NCI-H2107 (cell line): Measurements from ENCODE around the gene CCAR1.
"Not testable (repeated sequence)": the region's sequence is repeated elsewhere in the genome, so short reads cannot be mapped to it uniquely, and the experiment has no call there.

Source experiments
- DNase-seq: peaks from one replicate; lab custom pipeline; 2025; lab: John Stamatoyannopoulos, UW

The CCAR1 gene

DNA sequence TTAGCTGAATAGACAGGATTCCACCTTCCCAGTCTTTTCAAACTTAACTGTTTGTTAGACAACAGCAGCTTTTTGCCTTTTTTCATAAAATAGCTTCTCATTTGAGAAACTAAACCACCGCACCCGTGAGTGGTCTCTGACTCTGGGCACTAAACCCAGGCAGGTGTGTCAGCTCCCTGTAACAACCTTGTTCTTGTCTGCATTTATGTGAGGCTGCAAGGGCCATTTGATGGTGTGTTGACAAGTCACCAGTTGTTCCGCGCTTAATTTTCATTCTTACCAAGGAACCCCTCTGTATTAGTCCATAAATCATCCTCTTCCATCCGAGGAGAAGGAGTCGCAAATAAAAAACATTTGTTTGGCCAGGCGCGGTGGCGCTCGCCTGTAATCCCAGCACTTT lies 107.8 kb downstream of the CCAR1 start:
- DNase-seq = no peak

DNA sequence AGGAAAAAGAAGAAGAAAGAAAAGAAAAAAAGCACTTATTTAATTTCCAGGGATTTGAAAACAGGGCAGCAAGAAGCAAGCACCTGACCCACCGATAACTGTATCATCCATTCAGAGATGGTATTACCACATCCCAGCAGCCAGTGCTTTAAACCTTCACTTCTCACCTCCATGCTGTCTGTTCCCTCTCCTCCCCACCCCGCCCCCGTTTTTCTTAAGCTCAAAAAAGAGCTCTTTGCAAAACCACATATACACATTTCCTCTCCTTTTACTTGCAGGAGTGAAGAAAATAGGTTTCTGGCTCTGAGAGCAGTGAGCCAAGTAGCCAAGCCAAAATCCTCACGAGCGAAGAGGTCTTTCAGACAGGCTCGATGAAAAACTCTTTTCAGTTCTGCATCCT lies 108.5 kb downstream of the CCAR1 start:
- no peak for DNase-seq

DNA sequence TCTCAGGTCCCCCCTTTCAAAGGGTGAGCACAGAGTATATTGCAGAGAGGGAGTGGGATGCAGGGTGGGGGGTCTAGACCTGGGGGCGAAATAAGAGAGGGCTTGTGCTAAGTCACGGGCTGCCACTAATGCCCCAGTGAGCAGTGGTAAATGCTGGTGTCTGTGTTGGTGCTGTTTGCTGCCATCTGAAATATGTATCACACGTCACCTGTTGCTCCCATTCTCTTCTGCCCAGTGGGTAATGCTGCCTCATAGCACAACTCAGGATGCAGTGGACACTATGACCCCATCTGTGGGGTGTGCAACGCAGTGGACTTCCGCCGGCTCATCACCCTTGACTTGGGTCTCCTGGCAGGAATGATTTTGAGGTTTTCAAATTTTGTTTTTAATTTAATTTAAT lies 108.9 kb downstream of the CCAR1 start:
- DNase-seq = no peak

DNA sequence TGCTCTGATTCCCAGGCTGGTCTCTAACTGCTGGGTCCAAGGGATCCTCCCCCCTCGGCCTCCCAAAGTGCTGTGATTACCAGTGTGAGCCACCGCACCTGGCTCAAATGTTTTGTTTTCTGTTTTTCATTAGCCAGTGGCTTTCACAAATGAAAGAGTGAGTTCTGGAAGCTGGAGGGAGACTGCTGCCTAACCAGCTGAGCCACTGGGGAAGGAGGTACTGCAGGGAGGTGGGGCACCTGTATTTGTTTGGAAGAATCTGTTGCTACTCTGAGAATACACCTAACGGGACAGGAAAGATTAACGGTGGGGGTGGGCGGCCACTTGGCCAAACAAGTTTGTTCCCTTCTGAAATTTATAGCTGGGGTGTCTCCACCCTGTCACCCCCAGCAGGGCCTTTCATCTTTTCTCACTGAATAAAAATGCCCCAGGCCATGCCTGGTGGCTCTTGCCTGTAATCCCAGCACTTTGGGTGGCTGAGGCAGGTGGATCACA lies 111.0 kb downstream of the CCAR1 start:
- DNase-seq = no peak

DNA sequence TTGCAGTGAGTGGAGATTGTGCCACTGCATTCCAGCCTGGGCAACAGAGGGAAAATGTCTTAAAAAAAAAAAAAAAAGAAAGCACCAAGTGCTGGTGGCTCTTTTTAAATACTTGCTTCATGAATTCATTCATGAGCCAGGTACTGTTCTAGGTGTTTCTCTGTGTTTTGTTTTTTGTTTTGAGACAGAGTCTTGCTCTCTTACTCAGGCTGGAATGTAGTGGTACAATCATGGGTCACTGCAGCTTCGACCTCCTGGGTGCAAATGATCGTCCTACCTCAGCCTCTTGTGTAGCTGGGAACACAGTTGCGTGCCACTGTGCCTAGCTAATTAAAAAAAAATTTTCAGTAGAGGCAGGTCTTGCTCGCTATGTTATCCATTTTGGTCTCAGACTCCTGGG lies 111.6 kb downstream of the CCAR1 start:
- no peak for DNase-seq

DNA sequence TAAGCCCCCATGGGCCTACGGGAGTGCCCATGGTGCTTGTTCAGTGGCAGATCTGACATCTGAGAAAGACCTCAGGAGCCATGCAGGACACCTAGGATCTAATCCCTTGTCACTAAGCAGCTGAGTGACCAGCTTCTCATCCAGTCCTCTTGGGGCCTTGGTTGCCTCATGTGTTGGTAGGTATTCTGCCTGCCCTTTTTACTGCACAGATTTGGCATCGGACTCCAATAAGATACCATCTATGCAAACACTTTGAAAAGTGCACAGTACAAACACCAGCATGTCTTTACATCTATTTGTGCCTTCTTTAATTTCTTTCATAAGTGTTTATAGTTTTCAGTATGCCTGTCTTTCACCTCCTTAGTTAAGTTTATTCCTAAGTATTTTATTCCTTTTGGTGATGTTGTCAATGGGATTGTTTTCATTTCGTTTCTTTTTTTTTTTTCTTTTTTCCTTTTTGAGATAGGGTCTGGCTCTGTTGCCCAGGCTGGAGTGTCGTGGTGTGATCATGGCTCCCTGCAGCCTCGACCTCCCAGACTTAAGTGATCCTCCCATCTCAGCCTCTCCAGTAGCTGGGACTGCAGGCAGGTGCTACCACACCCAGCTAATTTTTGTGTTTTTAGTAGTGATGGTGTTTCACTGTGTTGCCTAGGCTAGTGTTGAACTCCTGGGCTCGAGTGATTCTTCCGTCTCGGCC lies 116.7 kb downstream of the CCAR1 start:
- no peak for DNase-seq

DNA sequence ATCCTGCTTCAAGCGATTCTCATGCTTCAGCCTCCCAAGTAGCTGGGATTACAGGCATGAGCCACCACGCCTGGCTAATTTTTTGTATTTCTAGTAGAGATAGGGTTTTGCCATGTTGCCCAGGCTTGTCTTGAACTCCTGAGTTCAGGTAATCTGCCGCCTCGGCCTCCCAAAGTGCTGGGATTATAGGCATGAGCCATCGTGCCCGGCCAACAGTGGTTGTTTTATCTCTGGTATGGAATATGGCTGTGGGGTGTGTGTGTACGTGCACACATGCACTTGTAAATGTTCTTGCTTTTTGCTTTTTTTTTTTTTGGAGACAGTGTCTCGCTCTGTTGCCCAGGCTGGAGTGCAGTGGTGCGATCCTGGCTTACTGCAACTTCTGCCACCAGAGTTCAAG lies 119.6 kb downstream of the CCAR1 start:
- DNase-seq = not testable (repeated sequence)
